Neutrophil (primary cell): ENCODE data around the gene SLC34A3.
A peak's percentile ranks its signal among the peaks of the same experiment; 100 is the strongest.

Experiments used
- H3K27ac ChIP-seq: fragments of 200-600 bp; sonication (generic); 2 replicates; pipeline ENCODE4 v1.5.1; 2016; ENCODE audit warnings: mild to moderate bottlenecking, moderate library complexity
- H3K27me3 ChIP-seq: fragments of 200-600 bp; sonication (generic); 2 replicates; pipeline ENCODE4 v1.6.0; 2016; ENCODE audit warnings: mild to moderate bottlenecking
- H3K36me3 ChIP-seq: fragments of 200-600 bp; sonication (generic); 2 replicates; pipeline ENCODE4 v1.5.1; 2017
- H3K4me1 ChIP-seq, 2 experiments: fragments of 200-600 bp in 1 of 2; sonication (generic) in 1 of 2; 1 replicate in 1 of 2; 2 replicates in 1 of 2; pipeline versions ENCODE4 v1.5.1 to v1.6.1; 2013 to 2016; ENCODE audit warnings: low read depth in 1 of 2, low read length in 1 of 2, mild to moderate bottlenecking in 1 of 2, moderate library complexity in 1 of 2; ENCODE audit not compliant: control insufficient read depth in 1 of 2, insufficient read depth in 1 of 2
- H3K4me3 ChIP-seq, 2 experiments: fragments of 200-600 bp in 1 of 2; sonication (generic) in 1 of 2; 1 replicate in 1 of 2; 2 replicates in 1 of 2; pipeline ENCODE4 v1.5.1; 2013 to 2016; ENCODE audit warnings: low read depth in 1 of 2, low read length in 1 of 2, mild to moderate bottlenecking in 1 of 2, moderate library complexity in 1 of 2
- H3K9me3 ChIP-seq: fragments of 200-600 bp; sonication (generic); 2 replicates; pipeline ENCODE4 v1.5.1; 2016
- CTCF ChIP-seq: fragments of 200-600 bp; sonication (generic); IDR thresholded peaks from 2 replicates; pipeline ENCODE4 v1.5.1; 2016; ENCODE audit warnings: antibody characterized with exemption

The SLC34A3 gene

DNA sequence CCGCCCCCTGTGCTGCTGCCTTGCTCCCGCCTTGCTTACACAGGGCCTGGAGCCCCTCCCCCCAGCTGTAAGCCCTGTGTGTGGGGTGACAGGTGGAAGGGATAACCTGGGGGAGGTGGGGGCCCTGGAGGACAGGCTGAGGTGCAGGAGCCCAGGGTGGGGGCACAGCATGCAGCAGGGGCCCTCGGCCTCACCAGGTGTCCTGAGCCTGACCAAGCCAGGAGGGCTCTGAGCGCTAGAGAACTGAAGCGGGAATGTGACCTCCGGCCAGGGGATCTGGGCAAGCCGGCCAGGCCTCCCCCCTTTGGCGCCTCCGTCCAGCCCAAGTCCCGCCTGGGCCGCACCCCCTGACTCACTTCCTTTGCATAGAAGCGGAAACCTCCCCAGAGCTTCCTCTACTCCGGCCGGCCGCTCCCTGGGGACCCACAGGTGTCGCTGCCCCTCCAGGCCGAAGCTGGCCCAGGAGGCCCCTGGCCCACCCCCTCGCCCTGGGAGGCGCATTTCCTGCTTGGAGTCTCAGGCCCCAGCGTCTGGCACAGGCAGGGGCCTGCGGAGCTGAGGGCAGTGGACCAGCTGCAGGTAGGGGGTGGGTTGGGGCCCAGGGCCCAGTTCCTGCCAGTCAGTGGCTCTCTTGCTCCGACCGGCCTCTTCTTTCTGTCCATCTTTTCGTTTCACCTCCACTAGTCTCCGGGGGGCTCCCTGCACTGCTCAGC, 46.8 kb downstream of the SLC34A3 start, which contains the start of gene TOR4A:
TOR4A (plus strand) TSS at position 398 of the 713 bp plus-strand sequence. CDS start 964 bp downstream, outside the sequence.
- Histone ChIP-seq H3K36me3 (peaks cover 58% of the 10 kb centered on the region), H3K4me3 (peak within 1 kb of the TSS; percentile 83 to 85), H3K9me3 (no peaks in the 10 kb centered on the region), H3K27ac (peak within 1 kb of the TSS; percentile 89), H3K27me3 (no peaks in the 10 kb centered on the region), H3K4me1 (peaks cover 15 to 22% of the 10 kb centered on the region in 2 experiments)
- peak; percentile 54 for TF ChIP-seq CTCF

DNA sequence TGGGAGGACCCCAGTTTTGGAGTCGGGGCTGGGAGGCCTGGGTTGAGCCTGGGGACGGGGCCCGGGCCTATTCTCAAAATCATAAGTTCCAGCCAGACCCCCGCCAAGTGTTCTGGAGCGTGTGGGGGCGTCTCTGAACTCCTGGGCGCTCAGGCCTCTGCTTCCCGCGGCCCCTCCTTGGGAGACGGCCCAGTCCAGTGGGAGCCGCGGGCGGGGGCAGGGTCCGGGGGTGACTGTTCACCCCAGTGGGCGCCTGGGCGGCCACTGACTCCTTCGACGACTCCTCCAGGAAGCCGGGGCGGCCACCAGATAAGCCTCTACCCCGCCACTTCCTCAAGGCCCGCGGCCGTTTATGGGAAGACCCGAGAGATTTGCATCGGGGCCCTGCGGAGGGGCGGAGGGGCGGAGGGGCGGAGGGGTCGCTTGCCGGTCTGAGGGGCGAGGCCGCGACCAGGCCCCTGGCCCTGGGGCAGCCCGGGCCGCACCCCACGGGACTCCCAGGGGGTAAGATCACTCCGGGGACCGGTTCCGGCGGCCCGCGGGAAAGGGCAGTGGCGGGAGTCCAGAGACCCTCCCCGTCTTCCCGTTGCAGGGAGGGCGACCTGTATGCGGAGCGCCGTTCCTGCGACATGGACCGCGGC, 47.5 kb downstream of the SLC34A3 start:
- H3K4me3 ChIP-seq: peak overlapping the region; percentile 83 to 85
- no peak for TF ChIP-seq CTCF
- H3K36me3 ChIP-seq: peaks cover 58% of the 10 kb centered on the region
- H3K27ac ChIP-seq: peak overlapping the region; percentile 89
- peaks cover 15 to 22% of the 10 kb centered on the region in 2 experiments for H3K4me1 ChIP-seq
- H3K9me3 ChIP-seq: no peaks in the 10 kb centered on the region
- H3K27me3 ChIP-seq: no peaks in the 10 kb centered on the region

GRCh38 chr9:137278721-137279711, 48.3 kb downstream of the SLC34A3 start:
- Histone ChIP-seq H3K4me1 (peaks cover 15 to 22% of the 10 kb centered on the region in 2 experiments), H3K27ac (peak overlapping the region; percentile 89)
- TF ChIP-seq CTCF: no peak

GRCh38 chr9:137279741-137280473, 49.2 kb downstream of the SLC34A3 start:
- TF ChIP-seq CTCF: no peak
- no peaks in the 10 kb centered on the region for H3K27me3 ChIP-seq
- peaks cover 15 to 22% of the 10 kb centered on the region in 2 experiments for H3K4me1 ChIP-seq
- H3K9me3 ChIP-seq: no peaks in the 10 kb centered on the region
- no peak overlapping the region for H3K27ac ChIP-seq
- peaks cover 56% of the 10 kb centered on the region for H3K36me3 ChIP-seq
- no peak overlapping the region for H3K4me3 ChIP-seq

More at GRCh38 chr9:137278721-137279711, 48.3 kb downstream of the SLC34A3 start:
- Histone ChIP-seq H3K36me3 (peaks cover 58% of the 10 kb centered on the region), H3K4me3 (peak overlapping the region in 1 of 2 experiments; percentile 83), H3K27me3 (no peaks in the 10 kb centered on the region), H3K9me3 (no peaks in the 10 kb centered on the region)
